Neutrophil (primary cell): Measurements from ENCODE around the gene TEDC2.
"Not testable (repeated sequence)": the region's sequence is repeated elsewhere in the genome, so short reads cannot be mapped to it uniquely, and the experiment has no call there.

Experiments
- H3K27ac ChIP-seq: fragments of 200-600 bp; sonication (generic); 2 replicates; pipeline ENCODE4 v1.5.1; 2016; ENCODE audit warnings: mild to moderate bottlenecking, moderate library complexity
- H3K27me3 ChIP-seq: fragments of 200-600 bp; sonication (generic); 2 replicates; pipeline ENCODE4 v1.6.0; 2016; ENCODE audit warnings: mild to moderate bottlenecking
- H3K36me3 ChIP-seq: fragments of 200-600 bp; sonication (generic); 2 replicates; pipeline ENCODE4 v1.5.1; 2017
- H3K4me1 ChIP-seq, 2 experiments: fragments of 200-600 bp in 1 of 2; sonication (generic) in 1 of 2; 1 replicate in 1 of 2; 2 replicates in 1 of 2; pipeline versions ENCODE4 v1.5.1 to v1.6.1; 2013 to 2016; ENCODE audit warnings: low read depth in 1 of 2, low read length in 1 of 2, mild to moderate bottlenecking in 1 of 2, moderate library complexity in 1 of 2; ENCODE audit not compliant: control insufficient read depth in 1 of 2, insufficient read depth in 1 of 2
- H3K4me3 ChIP-seq, 2 experiments: fragments of 200-600 bp in 1 of 2; sonication (generic) in 1 of 2; 1 replicate in 1 of 2; 2 replicates in 1 of 2; pipeline ENCODE4 v1.5.1; 2013 to 2016; ENCODE audit warnings: low read depth in 1 of 2, low read length in 1 of 2, mild to moderate bottlenecking in 1 of 2, moderate library complexity in 1 of 2
- H3K9me3 ChIP-seq: fragments of 200-600 bp; sonication (generic); 2 replicates; pipeline ENCODE4 v1.5.1; 2016
- TF ChIP-seq, protein P1 (sequence below): fragments of 200-600 bp; sonication (generic); IDR thresholded peaks from 2 replicates; pipeline ENCODE4 v1.5.1; 2016; ENCODE audit warnings: antibody characterized with exemption

Gene TEDC2

DNA sequence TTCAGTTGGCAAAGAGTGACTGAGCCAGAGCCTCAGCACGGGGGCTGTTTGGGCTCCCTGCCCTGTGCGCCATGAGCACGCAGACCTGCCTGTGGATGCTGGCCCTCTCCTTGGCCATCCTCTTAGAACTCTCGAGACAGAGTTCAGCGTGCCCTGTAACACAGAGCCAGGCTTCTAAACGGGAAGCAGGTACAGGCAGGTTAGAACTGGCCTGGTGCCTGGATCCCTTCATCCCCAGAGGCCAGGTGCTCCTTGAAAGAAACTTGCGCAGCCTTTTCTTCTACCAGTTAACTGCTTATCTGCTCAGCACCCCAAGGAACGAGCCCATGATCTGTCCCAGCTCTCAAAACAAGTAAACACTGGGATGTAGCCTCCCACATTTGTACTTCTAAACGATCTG lies 23.8 kb upstream of the TEDC2 start:
- TF ChIP-seq, protein P1, sequence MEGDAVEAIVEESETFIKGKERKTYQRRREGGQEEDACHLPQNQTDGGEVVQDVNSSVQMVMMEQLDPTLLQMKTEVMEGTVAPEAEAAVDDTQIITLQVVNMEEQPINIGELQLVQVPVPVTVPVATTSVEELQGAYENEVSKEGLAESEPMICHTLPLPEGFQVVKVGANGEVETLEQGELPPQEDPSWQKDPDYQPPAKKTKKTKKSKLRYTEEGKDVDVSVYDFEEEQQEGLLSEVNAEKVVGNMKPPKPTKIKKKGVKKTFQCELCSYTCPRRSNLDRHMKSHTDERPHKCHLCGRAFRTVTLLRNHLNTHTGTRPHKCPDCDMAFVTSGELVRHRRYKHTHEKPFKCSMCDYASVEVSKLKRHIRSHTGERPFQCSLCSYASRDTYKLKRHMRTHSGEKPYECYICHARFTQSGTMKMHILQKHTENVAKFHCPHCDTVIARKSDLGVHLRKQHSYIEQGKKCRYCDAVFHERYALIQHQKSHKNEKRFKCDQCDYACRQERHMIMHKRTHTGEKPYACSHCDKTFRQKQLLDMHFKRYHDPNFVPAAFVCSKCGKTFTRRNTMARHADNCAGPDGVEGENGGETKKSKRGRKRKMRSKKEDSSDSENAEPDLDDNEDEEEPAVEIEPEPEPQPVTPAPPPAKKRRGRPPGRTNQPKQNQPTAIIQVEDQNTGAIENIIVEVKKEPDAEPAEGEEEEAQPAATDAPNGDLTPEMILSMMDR = no peak
- Histone ChIP-seq H3K27me3 (no peaks in the 10 kb centered on the region), H3K9me3 (no peaks in the 10 kb centered on the region), H3K36me3 (peaks cover 52% of the 10 kb centered on the region), H3K4me1 (no peaks in the 10 kb centered on the region), H3K4me3 (no peak overlapping the region), H3K27ac (no peak overlapping the region)

DNA sequence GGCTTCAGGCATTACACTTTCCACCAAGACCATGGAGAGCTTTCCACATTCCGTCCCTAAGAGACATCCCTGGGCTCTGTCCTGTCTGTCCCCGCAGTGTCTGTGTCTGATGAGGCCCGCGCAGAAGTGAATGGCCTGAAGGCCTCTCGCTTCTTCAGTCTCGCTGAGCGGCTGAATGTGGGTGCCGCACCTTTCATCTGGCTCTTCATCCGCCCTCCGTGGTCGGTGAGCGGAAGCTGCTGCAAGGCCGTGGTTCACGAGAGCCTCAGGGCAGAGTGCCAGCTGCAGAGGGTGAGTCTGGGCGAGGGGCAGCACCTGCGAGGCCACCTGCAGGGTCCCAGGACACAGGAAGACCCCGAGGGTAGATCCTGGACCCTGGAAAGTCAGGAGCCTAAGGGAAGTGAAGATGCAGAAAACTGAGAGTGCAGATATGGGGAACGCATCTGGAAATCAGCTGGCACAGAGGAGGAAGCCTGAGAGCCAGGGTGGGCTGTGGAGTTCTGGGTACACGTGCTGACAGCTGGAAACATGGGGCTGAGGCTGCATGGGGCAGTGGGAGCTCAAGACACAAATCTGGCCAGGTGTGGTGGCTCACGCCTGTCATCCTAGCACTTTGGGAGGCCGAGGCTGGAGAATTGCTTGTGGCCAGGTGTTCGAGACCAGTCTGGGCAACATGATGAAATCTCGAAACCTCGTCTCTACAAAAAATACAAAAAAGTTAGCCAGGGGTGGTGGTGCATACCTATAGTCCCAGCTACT lies 22.7 kb upstream of the TEDC2 start:
- no peaks in the 10 kb centered on the region for H3K9me3 ChIP-seq
- no peaks in the 10 kb centered on the region for H3K4me1 ChIP-seq
- TF ChIP-seq, protein P1 = no peak
- H3K27me3 ChIP-seq = no peaks in the 10 kb centered on the region
- H3K27ac ChIP-seq = no peak overlapping the region
- H3K4me3 ChIP-seq = no peak overlapping the region
- H3K36me3 ChIP-seq = peaks cover 56% of the 10 kb centered on the region

DNA sequence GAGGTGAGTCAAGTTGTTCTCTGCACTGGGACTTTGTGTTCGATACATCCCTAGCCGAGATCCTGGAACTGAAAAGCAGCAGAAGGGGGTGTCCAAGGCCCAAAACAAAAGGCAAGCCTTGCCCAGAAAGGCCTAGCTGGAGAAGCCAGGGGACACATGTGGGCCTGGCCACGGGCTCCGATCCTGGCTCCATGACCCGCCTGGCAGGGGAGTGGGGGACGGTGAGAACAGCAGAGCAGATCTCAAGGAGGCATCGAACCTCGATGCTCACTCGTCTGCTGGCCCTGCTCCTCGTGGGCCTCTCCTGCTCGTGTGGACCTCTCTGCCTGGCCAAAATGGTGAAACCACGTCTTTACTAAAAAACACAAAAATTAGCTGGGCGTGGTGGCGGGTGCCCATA lies 21.8 kb upstream of the TEDC2 start:
- no peak overlapping the region for H3K27ac ChIP-seq
- peaks cover 50% of the 10 kb centered on the region for H3K36me3 ChIP-seq
- TF ChIP-seq, protein P1 = no peak
- H3K9me3 ChIP-seq = no peaks in the 10 kb centered on the region
- H3K27me3 ChIP-seq = no peaks in the 10 kb centered on the region
- no peaks in the 10 kb centered on the region for H3K4me1 ChIP-seq
- H3K4me3 ChIP-seq = no peak overlapping the region

DNA sequence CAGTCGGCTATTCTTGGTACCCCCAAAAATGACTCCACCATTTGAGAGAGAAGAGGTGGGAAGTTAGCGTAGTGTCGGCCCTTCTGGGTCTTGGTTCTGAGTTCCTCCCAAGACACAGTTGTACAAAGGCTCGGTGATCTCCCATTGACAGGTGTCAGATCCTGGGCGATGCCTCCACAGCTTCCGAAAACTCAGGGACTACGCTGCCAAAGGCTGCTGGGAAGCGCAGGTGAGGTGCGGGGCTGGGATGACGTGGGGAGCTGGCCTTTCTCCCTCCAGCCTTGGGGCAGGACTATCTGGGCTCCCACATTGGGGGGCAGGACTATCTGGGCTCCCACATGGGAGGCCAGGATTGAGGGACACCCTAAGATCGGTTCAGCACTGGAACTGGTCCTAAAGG lies 20.3 kb upstream of the TEDC2 start:
- peaks cover 57% of the 10 kb centered on the region for H3K36me3 ChIP-seq
- no peaks in the 10 kb centered on the region for H3K27me3 ChIP-seq
- no peaks in the 10 kb centered on the region for H3K4me1 ChIP-seq
- no peaks in the 10 kb centered on the region for H3K9me3 ChIP-seq
- H3K27ac ChIP-seq = no peak overlapping the region
- TF ChIP-seq, protein P1 = no peak
- no peak overlapping the region for H3K4me3 ChIP-seq

DNA sequence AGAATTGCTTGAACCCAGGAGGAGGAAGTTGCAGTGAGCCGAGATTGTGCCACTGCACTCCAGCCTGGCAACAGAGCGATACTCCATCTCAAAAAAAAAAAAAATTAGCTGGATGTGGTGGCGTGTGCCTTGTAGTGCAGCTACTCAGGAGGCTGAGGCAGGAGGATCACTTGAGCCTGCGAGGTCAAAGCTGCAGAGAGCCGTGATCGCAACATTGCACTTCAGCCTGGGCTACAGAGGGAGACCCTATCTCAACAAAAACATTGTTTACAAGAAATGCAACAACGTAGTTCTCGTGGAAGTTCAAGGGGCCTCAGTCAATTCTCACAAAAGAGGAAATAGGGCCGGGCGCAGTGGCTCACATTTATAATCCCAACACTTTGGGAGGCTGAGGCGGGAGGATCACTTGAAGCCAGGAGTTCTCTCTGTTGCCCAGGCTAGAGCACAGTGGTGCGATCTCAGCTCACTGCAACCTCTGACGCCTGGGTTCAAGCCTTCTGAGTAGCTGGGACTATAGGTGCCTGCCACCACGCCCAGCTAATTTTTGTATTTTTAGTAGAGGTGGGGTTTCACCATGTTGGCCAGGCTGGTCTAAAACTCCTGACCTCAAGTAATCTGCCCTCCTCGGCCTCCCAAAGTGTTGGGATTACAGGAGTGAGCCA lies 18.6 kb upstream of the TEDC2 start:
- H3K4me3 ChIP-seq, H3K27me3 ChIP-seq, H3K9me3 ChIP-seq, H3K4me1 ChIP-seq, H3K27ac ChIP-seq: not testable (repeated sequence)
- peaks cover 65% of the 10 kb centered on the region for H3K36me3 ChIP-seq

DNA sequence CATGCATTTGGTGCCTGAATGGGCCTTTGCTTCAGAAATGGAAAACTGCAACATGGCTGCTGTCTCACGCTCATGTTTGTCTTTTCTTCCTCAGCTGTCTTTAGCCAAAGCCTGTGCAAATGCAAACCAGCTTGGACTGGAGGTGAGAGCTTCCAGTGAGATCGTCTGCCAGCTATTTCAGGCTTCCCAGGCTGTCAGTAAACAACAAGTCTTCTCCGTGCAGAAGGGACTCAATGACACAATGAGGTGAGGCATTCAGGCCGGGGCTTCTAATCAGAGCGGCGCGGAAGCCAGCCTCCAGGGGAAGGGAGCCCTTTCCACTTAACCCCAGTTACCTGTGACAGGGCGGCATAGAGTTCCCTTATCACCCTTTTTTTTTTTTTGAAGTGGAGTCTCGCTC lies 16.4 kb upstream of the TEDC2 start:
- Histone ChIP-seq H3K4me1 (peaks cover 0 to 4% of the 10 kb centered on the region in 2 experiments), H3K27ac (no peak overlapping the region), H3K36me3 (peaks cover 67% of the 10 kb centered on the region), H3K27me3 (no peaks in the 10 kb centered on the region), H3K4me3 (no peak overlapping the region), H3K9me3 (no peaks in the 10 kb centered on the region)
- TF ChIP-seq, protein P1 = no peak
